ENCODE measurements around the gene PERCC1. TPM values are rescaled to one million over a fixed set of nuclear protein-coding genes. Genes with fewer than 3 reads are reported as not detected.
"Not testable (repeated sequence)": the region's sequence is repeated elsewhere in the genome, so short reads cannot be mapped to it uniquely, and the experiment has no call there.

PERCC1 gene
- total RNA-seq, 3 donors from 2014 or later = 0.22 to 0.29 TPM; not detected in 1

- no peaks in the 10 kb centered on the region for H3K9me3 Mint-ChIP-seq
- no peaks in the 10 kb centered on the region for H3K27me3 Mint-ChIP-seq (ENCODE audit: low read depth)
- peaks cover 2% of the 10 kb centered on the region for H3K36me3 Mint-ChIP-seq (ENCODE audit: insufficient read depth)
- H3K4me1 Mint-ChIP-seq (ENCODE audit: low read depth) = peaks cover 35% of the 10 kb centered on the region
- no peak for DNase-seq
- no peak for ATAC-seq
- H3K4me3 Mint-ChIP-seq = no peak overlapping the region
These were observed 39.8 kb downstream of the PERCC1 start for GRCh38 chr16:1470481-1471251.

DNA sequence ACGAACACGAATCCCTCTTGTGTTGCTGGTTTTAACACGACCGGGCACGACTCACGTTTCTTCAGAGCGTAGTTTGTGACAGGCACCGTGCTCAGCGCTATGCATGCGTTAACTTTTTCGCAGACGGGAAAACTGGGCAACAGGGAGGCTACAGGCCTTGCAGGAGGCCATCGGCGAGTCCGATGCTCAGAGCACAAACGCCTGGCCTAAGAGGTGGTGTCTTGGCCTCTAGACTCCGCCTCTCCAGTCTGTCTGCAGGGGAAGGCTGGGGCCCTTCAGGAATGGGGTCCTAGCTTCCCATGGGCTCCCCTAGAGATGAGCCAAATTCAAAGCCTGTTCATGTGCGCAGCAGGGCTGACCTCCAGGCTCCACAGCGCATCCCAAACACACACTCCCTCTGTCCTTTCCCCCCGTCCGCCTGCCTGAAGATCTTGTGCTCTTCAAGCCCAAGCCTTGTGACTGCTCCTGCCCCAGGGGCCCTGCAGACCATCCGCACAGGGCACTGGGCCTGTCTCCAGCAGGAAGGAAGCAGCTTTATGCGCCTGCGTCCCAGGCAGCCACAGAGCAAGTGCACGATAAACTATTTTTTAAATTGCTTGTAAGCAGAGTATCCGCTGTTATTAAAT, 40.8 kb downstream of the PERCC1 start:
- no peaks in the 10 kb centered on the region for H3K27me3 Mint-ChIP-seq (ENCODE audit: low read depth)
- H3K4me3 Mint-ChIP-seq = no peak overlapping the region
- no peaks in the 10 kb centered on the region for H3K9me3 Mint-ChIP-seq
- H3K4me1 Mint-ChIP-seq (ENCODE audit: low read depth) = peaks cover 38% of the 10 kb centered on the region
- DNase-seq (no peak), ATAC-seq (no peak)
- peaks cover 2% of the 10 kb centered on the region for H3K36me3 Mint-ChIP-seq (ENCODE audit: insufficient read depth)

GRCh38 chr16:1472974-1473373, 42.1 kb downstream of the PERCC1 start:
- Mint-ChIP-seq H3K9me3 (no peaks in the 10 kb centered on the region), H3K27me3 (ENCODE audit: low read depth) (no peaks in the 10 kb centered on the region), H3K4me1 (ENCODE audit: low read depth) (peaks cover 35% of the 10 kb centered on the region), H3K4me3 (peak overlapping the region; percentile 70), H3K36me3 (ENCODE audit: insufficient read depth) (peaks cover 2% of the 10 kb centered on the region)
- DNase-seq = no peak
- ATAC-seq = no peak

DNA sequence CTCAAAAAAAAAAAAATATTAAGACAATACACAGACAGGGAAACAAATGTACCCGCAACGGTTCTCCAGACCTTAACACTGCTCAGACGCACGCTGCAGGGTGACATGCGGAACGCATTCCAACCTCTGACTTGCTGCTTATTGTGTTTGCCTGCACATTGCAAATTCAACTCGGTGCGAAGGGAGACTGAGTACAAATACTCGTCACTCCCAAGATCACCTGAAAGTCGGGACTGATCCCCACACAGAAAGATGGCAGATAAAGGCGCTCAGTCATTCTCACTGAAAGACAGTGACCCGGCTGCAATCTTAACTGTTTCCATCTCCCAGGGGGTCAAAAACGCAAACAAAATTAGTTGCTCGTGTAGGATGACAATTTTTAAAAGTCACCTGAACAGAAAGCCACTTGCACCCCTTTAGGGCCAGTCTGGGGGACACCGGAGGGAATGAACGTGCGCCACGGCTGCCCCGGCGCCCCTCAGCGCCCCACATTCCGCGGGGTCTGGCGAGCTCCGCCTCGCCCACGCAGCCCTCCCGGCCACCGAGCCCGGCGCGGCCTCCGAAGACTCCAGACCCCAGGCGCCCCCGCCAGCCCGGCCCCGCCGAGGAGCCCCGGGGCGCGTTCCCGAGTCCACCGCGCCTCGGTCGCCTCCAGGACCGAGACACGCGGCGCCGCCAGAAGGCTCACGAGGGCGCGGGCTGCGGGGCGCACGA, 43.4 kb downstream of the PERCC1 start:
- no peaks in the 10 kb centered on the region for H3K9me3 Mint-ChIP-seq
- H3K4me1 Mint-ChIP-seq (ENCODE audit: low read depth) = peaks cover 35% of the 10 kb centered on the region
- H3K27me3 Mint-ChIP-seq (ENCODE audit: low read depth) = peaks cover 5% of the 10 kb centered on the region
- peaks cover 2% of the 10 kb centered on the region for H3K36me3 Mint-ChIP-seq (ENCODE audit: insufficient read depth)
- DNase-seq = no peak
- peak overlapping the region; percentile 79 for H3K4me3 Mint-ChIP-seq
- ATAC-seq = peak in 1 of 2 donors; percentile 6

GRCh38 chr16:1474796-1475551, 44.1 kb downstream of the PERCC1 start, which contains the start of gene CLCN7:
TSS of gene CLCN7 (minus strand) at chr16:1475028. CDS start at chr16:1474974, 54 bp downstream.
- H3K4me1 Mint-ChIP-seq (ENCODE audit: low read depth) = peaks cover 31% of the 10 kb centered on the region
- H3K4me3 Mint-ChIP-seq = peak within 1 kb of the TSS; percentile 86
- no peaks in the 10 kb centered on the region for H3K36me3 Mint-ChIP-seq (ENCODE audit: insufficient read depth)
- peak; percentile 91 for ATAC-seq
- DNase-seq = peak; percentile 81
- H3K27me3 Mint-ChIP-seq (ENCODE audit: low read depth) = peaks cover 5% of the 10 kb centered on the region
- H3K9me3 Mint-ChIP-seq = no peaks in the 10 kb centered on the region

DNA sequence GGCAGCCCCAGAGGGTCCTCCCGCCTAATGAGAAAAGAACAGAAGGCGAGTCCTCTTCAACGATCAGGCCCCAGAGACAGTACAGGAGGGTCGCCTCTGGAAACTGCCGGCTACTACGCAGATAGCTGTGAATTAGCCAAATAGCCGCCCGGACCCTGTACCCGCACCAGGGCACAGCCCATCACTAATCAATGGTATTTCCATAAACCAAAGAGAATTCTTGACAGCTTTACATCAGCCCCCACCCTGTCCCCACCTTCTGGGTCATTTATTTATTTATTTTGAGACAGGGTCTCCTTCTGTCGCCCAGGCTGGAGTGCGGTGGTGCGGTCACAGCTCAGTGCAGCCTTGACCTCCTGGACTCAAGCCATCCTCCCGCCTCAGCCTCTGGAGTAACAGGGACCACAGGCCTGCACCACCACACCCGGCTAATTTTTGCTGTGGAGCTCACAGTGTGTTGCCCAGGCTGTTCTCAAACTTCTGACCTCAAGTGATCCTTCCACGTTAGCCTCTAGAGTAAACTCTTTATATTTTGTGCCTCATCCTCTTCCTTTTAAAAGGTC, 44.8 kb downstream of the PERCC1 start:
- H3K9me3 Mint-ChIP-seq = no peaks in the 10 kb centered on the region
- ATAC-seq (no peak), DNase-seq (no peak)
- H3K4me3 Mint-ChIP-seq = peak overlapping the region; percentile 86
- no peaks in the 10 kb centered on the region for H3K36me3 Mint-ChIP-seq (ENCODE audit: insufficient read depth)
- H3K4me1 Mint-ChIP-seq (ENCODE audit: low read depth) = peaks cover 29% of the 10 kb centered on the region
- H3K27me3 Mint-ChIP-seq (ENCODE audit: low read depth) = peaks cover 5% of the 10 kb centered on the region

DNA sequence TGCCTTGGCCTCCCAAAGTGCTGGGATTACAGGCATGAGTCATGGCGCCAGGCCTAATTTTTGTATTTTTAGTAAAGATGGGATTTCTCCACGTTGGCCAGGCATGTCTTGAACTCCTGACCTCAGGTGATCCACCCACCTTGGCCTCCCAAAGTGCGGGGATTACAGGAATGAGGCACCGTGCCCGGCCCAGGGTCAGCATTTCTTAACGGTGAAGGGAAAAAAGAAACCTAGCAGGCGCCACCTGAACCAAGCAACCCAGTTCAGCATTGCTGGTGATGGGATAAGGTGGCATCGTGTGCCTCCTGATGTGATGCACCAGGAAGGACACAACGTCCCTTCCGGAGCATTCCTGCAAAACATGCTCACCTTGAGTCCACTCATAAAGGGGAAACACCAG, 46.2 kb downstream of the PERCC1 start:
- peaks cover 7% of the 10 kb centered on the region for H3K27me3 Mint-ChIP-seq (ENCODE audit: low read depth)
- peak overlapping the region; percentile 50 for H3K4me3 Mint-ChIP-seq
- peaks cover 18% of the 10 kb centered on the region for H3K4me1 Mint-ChIP-seq (ENCODE audit: low read depth)
- ATAC-seq (no peak), DNase-seq (no peak)
- no peaks in the 10 kb centered on the region for H3K36me3 Mint-ChIP-seq (ENCODE audit: insufficient read depth)
- no peaks in the 10 kb centered on the region for H3K9me3 Mint-ChIP-seq

GRCh38 chr16:1478937-1479336, 48.1 kb downstream of the PERCC1 start:
- DNase-seq; H3K9me3 Mint-ChIP-seq; H3K4me3 Mint-ChIP-seq; H3K27me3 Mint-ChIP-seq (ENCODE audit: low read depth); H3K36me3 Mint-ChIP-seq (ENCODE audit: insufficient read depth); H3K4me1 Mint-ChIP-seq (ENCODE audit: low read depth); ATAC-seq: not testable (repeated sequence)

DNA sequence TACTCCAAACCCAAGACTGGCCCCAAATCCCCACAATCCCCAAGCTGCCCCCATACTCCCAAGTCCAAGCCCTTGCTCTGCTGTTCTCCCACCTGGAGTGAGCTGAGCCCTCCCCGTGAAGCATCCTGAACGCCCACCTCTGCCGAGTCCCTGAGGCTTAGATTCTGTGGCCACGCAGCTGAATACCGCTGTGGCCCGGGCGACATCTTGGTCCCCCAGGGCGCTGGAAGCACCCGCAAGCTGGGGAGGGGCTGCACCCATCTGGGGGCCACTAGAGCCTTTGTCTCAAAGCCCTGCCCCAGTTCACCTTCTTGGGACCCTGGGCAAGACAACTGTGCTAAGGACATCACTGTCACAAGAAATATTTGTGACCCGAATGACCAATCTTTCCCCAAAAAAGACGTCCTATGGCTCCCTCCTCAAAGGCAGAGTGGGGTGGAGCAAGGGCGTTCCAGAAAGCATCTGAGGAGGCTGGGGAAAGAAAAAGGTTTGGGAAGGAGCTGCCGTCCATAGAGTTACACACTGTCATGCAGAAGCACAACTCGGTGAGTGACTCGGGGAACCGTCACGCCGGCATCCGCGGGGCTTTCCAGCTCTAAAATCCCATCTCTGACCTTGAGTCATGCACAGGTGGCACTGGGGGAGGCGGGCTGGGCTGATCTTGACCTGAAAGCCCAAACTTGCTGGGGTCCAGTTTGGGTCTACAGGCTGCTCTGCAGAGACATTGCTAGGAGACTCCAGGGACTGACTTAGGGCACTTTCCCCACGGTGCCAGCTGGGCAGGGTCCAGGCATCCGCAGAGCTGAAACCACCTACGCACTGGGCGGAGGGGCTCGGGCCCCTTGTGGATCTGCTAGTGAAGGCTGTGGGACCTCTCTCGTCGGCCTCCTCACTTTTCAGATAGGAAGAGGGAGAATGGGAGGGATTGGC, 51.3 kb downstream of the PERCC1 start:
- H3K4me3 Mint-ChIP-seq = no peak overlapping the region
- H3K9me3 Mint-ChIP-seq = no peaks in the 10 kb centered on the region
- H3K27me3 Mint-ChIP-seq (ENCODE audit: low read depth) = peaks cover 9% of the 10 kb centered on the region

More for the DNA sequence above, 51.3 kb downstream of the PERCC1 start:
- no peak for DNase-seq
- ATAC-seq = no peak
- H3K4me1 Mint-ChIP-seq (ENCODE audit: low read depth) = no peaks in the 10 kb centered on the region
- H3K36me3 Mint-ChIP-seq (ENCODE audit: insufficient read depth) = no peaks in the 10 kb centered on the region

Other genes with a start within 250 kb of the PERCC1 start
- gene TPSG1, start 205.8 kb upstream of the PERCC1 start, total RNA-seq = not detected
- gene TPSB2, start 200.9 kb upstream of the PERCC1 start, total RNA-seq = under 1 TPM in 2 of 3 donors, not detected in 1; 0.41 to 0.46 TPM
- under 1 TPM in 1 of 3 donors, not detected in 2; 0.35 TPM for gene TPSAB1, start 190.4 kb upstream of the PERCC1 start, total RNA-seq
- under 1 TPM in 1 of 3 donors, not detected in 2; 0.38 TPM for gene TPSD1, start 175.0 kb upstream of the PERCC1 start, total RNA-seq
- 100 to 1,000 TPM; 234 to 251 (median 247) TPM for gene UBE2I, start 121.4 kb upstream of the PERCC1 start, total RNA-seq
- gene BAIAP3, start 97.4 kb upstream of the PERCC1 start, total RNA-seq = under 1 TPM; 0.08 to 0.24 (median 0.16) TPM
- 100 to 1,000 TPM; 108 to 133 (median 112) TPM for gene TSR3, start 79.2 kb upstream of the PERCC1 start, total RNA-seq
- 10 to 100 TPM; 21.8 to 27.4 (median 23.1) TPM for gene GNPTG, start 79.1 kb upstream of the PERCC1 start, total RNA-seq
- 10 to 100 TPM; 24.5 to 30.2 (median 29.0) TPM for gene UNKL, start 16.4 kb upstream of the PERCC1 start, total RNA-seq
- 10 to 100 TPM; 31.8 to 34.6 (median 33.1) TPM for gene UQCC4, start 10.3 kb upstream of the PERCC1 start, total RNA-seq
- gene CCDC154, start 13.5 kb downstream of the PERCC1 start, total RNA-seq = 1 to 10 TPM in 2 of 3 donors, under 1 TPM in 1; 0.73 to 2.5 (median 2.2) TPM
- gene CLCN7, start 44.0 kb downstream of the PERCC1 start, total RNA-seq = 10 to 100 TPM; 54.2 to 60.7 (median 54.7) TPM
- gene PTX4, start 57.9 kb downstream of the PERCC1 start, total RNA-seq = under 1 TPM in 1 of 3 donors, not detected in 2; 0.28 TPM
- 100 to 1,000 TPM; 103 to 131 (median 121) TPM for gene TELO2, start 62.3 kb downstream of the PERCC1 start, total RNA-seq
- 10 to 100 TPM; 11.7 to 16.7 (median 16.2) TPM for gene TMEM204, start 102.6 kb downstream of the PERCC1 start, total RNA-seq
- gene IFT140, start 181.0 kb downstream of the PERCC1 start, total RNA-seq = 1 to 10 TPM; 5.8 to 9.1 (median 7.2) TPM
- gene CRAMP1, start 181.3 kb downstream of the PERCC1 start, total RNA-seq = 10 to 100 TPM; 19.1 to 22.9 (median 22.1) TPM
- gene JPT2, start 247.2 kb downstream of the PERCC1 start, total RNA-seq = 10 to 100 TPM; 89.2 to 96.4 (median 92.4) TPM

Data from activated T-cell treated with anti-CD3 and anti-CD28 coated beads, Interleukin-2, amount 50 U/mL, for 4 hours (primary cell).